Fibroblast of villous mesenchyme (primary cell): ENCODE data around the gene ODC1. TPM values are rescaled to one million over a fixed set of nuclear protein-coding genes. Genes with fewer than 3 reads are reported as not detected.

Experiments used
- DNase-seq: peaks from one replicate; pipeline ENCODE4 v3.0.0-alpha.2; 2010; ENCODE audit warnings: low read depth
- H3K4me3 ChIP-seq: 2 replicates; pipeline ENCODE4 v1.5.1; 2011; ENCODE audit warnings: low read depth, mild to moderate bottlenecking, low read length
- CTCF ChIP-seq: IDR thresholded peaks from 2 replicates; pipeline ENCODE4 v1.5.1; 2012; ENCODE audit warnings: low read depth, mild to moderate bottlenecking, low read length; ENCODE audit not compliant: insufficient read depth
- total RNA-seq: library from RNA; depleted of rRNA; stranded (reverse); fragments of >200 nt; gene quantifications from 2 replicates; pipeline ENCODE4 v1.2.3, GENCODE V29; 2012

Gene ODC1
- total RNA-seq, 1 donor: 133 TPM

GRCh38 chr2:10471955-10472354, 23.8 kb upstream of the ODC1 start:
- DNase-seq: no peak
- TF ChIP-seq CTCF: no peak
- no peak overlapping the region for H3K4me3 ChIP-seq

GRCh38 chr2:10471046-10471571, 23.0 kb upstream of the ODC1 start:
- no peak for DNase-seq
- no peak for TF ChIP-seq CTCF
- no peak overlapping the region for H3K4me3 ChIP-seq

GRCh38 chr2:10469955-10470608, 22.0 kb upstream of the ODC1 start:
- no peak overlapping the region for H3K4me3 ChIP-seq
- no peak for DNase-seq
- TF ChIP-seq CTCF: no peak

GRCh38 chr2:10469301-10469700, 21.2 kb upstream of the ODC1 start:
- H3K4me3 ChIP-seq: no peak overlapping the region
- no peak for TF ChIP-seq CTCF

GRCh38 chr2:10467401-10467800, 19.3 kb upstream of the ODC1 start:
- H3K4me3 ChIP-seq: no peak overlapping the region
- TF ChIP-seq CTCF: no peak
- DNase-seq: no peak

More at GRCh38 chr2:10469301-10469700, 21.2 kb upstream of the ODC1 start:
- DNase-seq: no peak

GRCh38 chr2:10466801-10467200, 18.7 kb upstream of the ODC1 start:
- no peak overlapping the region for H3K4me3 ChIP-seq
- TF ChIP-seq CTCF: no peak
- DNase-seq: no peak

GRCh38 chr2:10465910-10466309, 17.8 kb upstream of the ODC1 start:
- H3K4me3 ChIP-seq: no peak overlapping the region
- DNase-seq: no peak
- no peak for TF ChIP-seq CTCF
